Measurements from ENCODE around the gene CELF1.

The CELF1 gene

DNA sequence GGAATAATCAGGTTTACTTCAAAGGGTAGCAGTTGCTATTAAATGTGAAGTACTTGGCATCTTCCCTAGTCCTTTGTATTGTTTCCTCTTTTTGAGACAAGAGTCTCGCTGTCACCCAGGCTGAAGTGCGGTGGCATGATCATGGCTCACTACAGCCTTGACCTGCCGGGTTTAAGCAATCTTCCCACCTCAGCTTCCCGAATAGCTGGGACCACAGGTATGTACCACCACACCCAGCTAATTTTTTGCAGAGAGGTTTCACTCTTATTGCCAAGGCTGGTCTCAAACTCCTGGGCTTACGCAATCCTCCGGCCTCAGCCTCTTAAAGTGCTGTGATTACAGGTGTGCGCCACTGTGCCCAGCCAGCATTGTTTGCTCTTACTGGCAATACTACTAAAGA is 67.8 kb downstream of the CELF1 start:
- no peak for DNase-seq

DNA sequence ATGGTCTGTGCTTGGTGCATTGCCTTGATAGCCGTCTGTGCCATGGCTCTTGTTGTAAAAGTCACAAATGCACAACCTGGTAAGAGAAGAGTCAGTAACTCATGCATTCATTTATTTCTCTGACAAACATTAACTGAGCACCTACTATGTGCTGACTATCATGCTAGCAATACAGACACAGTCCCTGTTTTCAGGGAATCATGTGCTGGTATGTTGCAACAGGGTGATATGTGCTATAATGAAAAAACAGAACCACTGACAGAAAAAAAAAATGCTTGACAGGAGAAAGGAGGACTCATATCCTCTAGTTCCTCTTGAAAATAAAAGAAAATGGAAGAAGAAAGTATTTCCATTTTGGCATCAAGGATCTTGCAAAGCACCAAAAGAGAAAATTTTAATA is 69.5 kb downstream of the CELF1 start:
- DNase-seq: no peak

DNA sequence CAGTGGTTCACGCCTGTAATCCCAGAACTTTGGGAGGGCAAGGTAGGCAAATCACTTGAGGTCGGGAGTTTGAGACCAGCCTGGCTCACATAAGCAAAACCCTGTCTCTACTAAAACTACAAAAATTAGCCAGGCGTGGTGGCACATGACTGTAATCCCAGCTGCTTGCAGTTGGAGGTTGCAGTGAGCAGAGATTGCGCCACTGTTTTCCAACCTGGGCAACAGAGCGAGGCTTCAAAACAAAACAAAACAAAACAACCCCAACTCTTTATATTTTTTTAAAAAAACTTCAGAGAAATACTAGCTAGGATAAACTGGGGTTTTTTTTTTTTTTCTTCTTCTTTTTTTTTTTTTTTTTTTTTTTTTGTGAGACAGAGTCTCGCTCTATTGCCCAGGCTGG is 72.2 kb downstream of the CELF1 start:
- no peak for DNase-seq

DNA sequence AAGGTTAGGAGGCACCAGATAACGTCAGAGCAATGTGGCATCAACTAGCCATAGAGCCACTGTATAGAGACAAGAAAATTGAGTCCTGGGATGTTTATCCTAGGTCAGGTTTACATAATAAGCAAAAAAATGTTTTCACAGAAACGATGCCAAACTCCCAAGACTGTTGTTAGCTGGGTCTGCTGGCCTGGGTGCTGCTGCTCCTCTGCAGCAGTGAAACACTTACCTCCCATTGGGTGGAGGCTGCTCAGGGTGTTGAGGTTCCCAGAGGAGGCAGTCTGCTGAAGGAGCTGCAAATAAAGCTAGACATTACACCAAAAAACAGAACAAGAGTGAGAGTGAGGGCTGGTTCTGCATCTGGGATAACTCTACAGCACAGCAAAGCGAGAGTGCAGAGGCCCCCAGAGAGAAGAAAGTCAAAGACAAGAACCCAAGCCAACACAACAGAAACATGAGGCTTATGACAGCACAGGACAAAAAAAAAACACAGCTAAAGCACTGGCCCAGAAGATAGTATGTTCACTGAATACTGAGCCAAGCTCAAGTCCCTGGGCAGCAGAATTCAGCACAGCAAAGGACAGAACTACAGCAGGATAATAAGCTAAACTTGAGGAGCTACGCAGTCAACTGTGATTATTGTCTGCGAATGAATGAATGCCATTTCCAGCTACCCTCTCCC is 74.1 kb downstream of the CELF1 start:
- no peak for DNase-seq

DNA sequence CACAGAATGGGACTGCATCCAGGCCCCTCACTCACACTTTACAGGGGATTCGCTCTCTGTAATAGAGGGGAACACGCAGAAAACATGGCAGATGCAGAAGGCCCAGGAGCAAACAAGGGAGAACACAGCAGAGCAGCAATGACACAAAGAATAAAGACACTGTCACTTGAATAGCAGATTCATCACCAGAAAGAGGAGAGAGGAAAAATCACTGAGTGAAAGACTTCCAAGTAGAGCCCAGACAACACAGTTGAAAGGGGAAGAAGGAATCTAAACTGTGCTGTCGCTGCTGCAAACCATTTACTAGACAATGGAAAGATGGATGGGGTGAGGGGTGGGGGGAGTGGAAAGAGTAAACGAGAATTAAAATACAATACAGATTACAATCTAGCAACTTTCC is 75.2 kb downstream of the CELF1 start:
- DNase-seq: no peak

DNA sequence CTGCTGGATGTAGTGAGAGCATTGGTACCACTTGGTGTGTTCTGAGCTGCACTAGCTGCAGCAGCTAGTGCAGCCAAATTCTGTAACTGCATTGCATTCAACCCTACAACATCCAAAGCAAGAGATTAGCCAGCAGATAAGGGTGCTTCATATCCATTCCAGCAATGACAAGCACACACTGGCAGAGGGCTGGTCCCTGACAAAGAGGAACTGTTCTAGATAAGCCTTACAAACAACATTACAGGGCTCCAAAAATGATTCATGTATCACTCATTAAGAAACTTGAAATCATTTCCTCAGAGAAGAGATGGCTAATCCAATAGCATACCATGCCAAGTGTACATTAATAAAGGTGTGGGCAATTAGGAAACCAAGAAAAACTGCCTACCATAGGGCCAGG is 75.6 kb downstream of the CELF1 start:
- no peak for DNase-seq

DNA sequence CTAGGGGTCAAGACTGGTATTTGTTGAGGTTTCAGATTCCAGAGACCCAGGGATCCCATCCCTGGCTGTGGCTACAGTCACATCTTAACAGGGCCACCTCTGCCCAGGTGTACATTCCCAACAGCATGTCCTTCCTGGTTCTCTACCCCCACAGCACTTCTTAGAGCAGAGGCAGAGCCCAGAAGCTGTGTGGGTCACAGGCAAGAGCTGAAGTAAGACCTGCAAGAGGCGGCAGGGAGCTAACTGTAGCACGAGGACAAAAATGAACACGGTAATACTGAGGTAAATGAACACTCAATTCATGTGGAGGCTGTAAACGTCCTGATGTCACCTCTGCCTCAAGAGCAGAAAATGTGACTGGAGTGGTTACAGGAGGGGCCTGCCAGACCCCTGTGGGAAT is 82.3 kb downstream of the CELF1 start:
- no peak for DNase-seq

DNA sequence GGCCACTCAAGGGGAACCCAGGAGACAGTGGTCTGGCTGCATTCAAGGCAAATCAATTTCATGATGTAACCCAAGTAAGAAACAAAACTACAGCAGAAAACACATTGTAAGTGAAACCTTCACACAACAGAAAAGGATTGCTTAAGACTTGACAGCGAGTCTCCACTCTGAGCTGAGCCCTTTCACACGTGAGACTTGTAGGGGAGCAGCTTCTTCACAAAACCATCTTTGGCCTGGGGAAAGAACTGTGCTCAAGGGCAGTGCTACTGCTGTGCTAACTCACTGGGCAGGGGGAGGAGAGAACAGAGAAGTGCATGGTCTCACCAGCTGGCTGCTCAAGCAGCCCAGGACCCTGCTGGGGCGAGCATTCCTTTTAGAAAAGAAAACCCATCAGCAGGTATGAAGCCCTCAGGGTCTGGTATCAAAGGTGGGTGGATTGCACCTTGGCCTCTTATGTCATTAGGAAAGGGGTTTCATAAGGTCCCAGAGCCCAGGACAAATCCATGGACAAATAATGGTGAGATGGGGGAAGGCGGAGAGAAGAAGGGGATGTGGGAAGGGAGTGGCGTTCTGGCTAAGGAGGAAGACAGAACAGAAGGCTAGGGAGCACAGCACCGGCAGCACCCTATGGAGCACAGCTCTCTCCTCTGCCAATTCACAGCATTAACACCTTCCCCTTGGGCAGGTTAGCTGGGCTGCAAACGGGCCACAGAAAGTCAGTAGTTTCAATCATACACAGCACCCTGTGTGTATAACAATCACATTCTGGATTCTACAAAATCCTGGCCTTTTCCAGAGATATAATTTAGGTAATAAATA is 83.4 kb downstream of the CELF1 start:
- DNase-seq: peak in 1 of 14 donors; percentile 87

DNA sequence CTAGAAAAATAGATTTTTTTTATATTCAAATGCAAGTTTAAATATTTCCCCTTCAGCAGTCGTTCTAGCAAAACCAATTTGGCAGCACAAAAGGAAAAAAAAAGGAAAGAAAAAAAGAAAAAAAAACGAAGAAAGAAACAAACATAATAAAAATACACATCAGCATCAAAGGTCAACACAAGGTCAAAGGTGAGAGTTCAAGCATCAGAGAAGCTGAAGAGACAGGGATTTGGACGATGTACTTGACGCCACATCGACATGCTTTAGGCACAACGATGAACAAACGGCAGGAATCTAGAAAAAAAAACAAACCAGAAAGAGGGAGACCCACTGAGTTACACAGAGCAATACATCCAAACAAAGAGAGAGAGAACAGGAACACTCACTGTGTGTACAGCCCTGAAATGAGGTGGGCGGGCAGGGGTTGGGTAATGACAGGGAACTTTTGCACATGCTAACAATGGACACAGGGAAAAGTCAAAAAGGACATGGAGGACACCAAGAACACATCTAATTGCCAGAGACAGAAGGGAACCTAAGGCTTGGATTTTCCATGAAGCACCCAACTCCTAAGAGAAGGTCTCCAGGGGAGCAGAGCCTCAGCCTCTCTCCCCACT is 84.2 kb downstream of the CELF1 start:
- DNase-seq: no peak

DNA sequence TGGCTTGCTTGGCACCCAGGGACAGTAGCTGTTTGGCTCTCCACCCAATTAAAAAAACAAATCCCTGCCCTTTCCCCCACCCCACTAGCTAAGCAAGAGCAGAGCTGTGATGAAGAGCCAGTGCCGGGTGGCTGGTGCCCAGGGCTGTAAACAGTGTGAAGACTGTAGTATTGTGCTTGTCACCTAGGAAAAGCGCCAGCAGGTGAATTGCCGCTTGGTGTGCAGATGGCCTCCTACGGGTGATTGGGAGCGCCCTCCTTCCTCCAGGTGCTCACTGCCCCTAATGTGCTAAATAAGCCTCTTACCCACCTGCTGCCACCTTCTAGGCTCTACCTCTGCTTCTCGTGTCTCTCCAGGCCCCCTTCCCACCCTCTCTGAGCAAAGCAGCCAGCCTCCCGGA is 85.6 kb downstream of the CELF1 start:
- DNase-seq: peak in 3 of 14 donors; percentile 37 to 80 (median 38)

DNA sequence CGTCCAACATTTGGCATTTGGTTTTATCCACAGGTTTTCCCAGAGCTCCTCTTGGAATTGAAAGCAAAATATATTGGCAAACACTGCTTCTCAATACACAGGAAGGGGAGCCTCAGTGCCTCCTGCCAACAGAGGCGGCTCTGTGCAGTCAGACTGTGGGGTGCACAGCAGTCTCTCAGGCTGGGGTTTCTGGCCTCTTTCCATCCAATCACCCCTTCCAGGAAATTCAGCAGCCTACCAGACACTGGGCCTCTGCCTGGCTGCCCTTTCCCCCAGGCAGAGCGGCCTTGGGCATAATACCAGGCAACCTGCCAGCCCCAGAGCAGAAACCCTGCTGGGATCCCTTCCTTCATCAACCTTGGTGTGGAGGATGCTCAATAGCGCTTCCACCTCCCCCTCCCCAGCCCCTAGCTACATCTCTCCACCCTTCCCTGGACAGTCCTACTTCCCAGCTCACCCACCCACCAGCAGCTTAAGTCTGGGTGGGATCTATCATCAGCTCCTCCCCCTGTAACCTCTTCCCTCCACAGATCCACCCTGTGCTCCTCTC is 86.2 kb downstream of the CELF1 start:
- peak in 12 of 14 donors; percentile 5 to 77 (median 48) for DNase-seq

DNA sequence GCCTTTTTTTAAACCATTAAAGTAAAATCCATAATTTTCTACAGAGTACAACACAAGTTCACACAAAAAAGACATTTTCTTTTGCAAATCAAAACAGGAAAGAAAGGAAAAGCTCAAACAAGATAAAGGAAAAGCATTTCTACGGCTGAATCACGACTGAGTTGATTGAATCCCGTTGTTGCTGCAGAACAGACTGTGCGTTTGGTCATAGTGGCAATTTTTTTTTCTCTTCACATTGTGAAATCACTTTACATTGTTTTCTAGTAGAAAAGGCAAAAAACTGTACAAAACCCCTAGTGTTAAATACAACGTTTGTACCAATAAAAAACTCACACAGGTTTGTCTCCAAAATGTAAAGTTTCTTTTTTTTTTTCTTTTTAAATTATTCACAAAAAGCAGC is 86.7 kb downstream of the CELF1 start:
- no peak for DNase-seq

DNA sequence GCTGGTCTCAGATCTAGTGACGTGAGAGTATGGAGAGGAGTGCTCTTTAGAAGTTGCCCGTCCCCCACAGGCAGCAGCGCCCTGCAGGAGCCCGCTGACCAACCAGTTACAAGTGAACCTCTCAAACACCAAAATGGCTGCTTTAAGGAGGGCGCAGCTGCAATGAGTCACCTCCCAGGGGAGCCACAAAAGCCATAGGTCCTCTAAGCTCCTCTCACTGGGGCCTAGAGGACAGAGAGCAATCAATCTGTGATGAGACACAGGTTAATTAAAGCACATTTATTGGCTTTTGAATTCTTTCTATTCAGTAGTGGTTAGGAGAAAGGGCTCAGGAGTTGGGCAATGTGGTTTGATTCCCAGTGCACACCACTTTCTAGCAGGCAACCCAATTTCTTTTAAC is 88.4 kb downstream of the CELF1 start:
- no peak for DNase-seq

DNA sequence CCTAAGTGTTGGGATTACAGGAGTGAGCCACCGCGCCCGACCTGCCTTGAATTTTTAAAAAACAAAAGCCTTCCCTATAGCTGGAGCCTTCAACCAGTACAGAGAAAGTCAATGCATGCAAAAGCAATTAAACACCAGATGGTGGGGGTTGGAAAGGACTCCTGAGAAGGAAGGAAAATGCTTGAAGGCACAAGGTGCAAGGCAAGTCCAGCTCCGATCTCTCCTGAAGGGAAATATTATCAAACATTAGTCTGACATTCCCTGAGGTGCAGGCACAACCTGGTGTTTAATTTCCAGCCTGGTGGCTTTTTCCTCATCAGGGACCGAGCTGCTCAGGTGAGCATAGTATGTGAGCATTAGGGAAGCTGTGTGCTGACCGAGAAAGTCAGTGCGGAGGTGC is 91.1 kb downstream of the CELF1 start:
- DNase-seq: peak in 1 of 14 donors; percentile 56

DNA sequence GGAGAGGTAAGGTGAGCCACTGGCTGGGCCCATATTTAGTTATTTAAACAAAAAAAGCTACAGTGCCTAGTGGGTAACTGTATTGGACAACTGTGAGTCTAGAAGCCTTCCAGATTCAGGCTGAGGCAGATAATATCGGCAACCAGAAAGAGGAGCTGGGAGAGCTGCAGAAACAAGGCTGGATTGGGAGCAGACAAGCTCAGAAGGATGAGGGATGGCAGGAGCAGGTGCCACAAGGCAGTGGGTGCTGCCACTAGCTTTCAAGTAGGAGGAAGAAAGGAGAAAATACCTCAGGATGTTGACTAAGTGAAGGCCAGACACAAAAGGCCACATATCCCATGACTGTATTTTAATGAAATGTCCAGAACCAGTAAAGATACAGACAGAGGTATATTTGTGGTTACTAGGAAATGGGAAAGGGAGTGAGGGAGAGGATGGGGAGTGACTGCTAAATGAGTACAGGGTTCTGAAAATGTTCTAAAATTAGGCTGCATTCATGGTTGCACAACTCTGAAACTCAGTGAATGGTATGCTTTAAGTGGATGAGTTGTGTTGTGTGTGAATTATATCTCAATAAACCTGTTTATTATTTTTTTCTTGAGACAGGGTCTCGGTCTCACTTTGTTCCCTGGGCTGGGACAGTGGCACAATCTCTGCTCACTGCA is 92.2 kb downstream of the CELF1 start:
- DNase-seq: no peak

DNA sequence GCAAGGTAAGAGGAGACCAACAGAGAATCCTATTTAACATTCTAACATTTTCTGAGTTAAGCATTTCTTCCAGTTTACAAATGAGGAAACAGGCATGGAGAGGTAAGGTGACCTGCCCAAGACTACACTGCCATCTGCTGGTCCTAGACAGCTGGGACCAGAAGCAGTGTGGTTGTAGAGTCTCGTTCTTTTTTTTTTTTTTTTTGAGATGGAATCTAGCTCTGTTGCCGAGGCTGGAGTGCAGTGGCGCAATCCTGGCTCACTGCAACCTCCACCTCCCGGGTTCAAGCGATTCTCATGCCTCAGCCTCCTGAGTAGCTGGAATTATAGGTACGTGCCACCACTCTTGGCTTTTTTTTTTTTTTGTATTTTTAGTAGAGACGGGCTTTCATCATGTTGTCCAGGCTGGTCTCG is 98.7 kb downstream of the CELF1 start:
- DNase-seq: peak in 8 of 14 donors; percentile 9 to 77 (median 15)

DNA sequence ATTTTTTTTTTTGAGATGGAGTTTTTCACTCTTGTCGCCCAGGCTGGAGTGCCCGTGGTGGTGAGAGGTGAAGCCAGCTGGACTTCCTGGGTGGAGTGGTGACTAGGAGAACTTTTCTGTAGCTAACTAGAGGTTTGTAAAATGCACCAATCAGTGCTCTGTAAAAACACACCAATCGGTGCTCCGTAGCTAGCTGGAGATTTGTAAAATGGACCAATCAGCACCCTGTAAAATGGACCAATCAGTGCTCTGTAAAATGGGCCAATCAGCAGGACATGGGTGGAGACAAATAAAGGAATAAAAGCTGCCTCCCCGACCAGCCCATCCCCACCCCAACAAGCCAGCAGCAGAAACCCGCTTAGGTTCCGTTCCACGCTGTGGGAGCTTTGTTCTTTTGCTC is 99.6 kb downstream of the CELF1 start:
- no peak for DNase-seq

DNA sequence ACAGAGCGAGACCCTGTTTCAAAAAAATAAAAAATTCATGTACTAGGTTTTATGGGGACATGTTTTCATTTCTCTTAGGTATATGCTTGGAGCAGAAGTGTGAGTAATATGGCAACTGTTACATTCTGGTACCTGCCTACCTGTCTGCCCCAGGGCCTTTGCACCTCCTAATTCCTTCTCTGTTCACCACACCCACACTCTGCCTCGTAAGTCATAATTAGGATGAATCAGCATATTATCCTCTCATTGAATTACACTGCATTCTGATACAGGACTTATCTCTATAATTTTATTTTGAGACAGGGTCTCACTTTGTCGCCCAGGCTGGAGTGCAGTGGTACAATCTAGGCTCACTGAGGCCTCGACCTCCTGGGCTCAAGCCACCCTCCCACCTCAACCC is 100.9 kb downstream of the CELF1 start:
- no peak for DNase-seq

DNA sequence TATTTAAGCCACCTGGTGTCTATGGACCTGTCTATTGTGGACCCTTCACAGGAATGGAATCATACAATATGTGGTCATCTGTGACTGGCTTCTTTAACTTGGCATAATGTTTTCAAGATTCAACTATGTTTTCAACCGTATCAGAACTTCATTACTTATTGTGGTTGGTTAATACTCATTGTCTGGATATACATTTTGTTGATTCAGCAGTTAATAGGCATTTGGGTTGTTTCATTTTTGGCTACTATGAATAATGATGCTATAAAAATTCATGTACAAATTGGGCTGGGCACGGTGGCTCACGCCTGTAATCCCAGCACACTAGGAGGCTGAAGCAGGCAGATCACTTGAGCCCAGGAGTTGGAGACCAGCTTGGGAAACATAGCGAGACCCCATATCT is 101.5 kb downstream of the CELF1 start:
- DNase-seq: no peak

DNA sequence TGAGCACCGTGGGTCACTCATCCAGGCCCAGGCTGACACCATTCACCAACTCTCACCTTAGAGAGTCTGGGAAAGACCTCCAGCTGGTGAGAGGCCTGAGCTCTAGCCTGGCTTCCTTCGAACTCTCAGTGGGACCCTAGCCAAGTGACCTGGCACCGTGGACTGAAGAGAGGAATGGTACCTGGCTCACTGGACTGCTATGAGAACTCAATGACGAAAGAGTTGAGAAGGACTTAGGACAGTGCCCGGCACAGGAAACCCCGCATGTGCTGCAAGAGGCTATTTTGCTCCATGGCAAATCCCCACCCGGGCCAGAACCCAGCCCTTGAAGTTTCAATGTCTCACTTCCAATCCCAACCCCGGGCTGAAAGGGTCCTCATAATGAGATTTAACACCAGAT is 103.4 kb downstream of the CELF1 start:
- DNase-seq: no peak

DNA sequence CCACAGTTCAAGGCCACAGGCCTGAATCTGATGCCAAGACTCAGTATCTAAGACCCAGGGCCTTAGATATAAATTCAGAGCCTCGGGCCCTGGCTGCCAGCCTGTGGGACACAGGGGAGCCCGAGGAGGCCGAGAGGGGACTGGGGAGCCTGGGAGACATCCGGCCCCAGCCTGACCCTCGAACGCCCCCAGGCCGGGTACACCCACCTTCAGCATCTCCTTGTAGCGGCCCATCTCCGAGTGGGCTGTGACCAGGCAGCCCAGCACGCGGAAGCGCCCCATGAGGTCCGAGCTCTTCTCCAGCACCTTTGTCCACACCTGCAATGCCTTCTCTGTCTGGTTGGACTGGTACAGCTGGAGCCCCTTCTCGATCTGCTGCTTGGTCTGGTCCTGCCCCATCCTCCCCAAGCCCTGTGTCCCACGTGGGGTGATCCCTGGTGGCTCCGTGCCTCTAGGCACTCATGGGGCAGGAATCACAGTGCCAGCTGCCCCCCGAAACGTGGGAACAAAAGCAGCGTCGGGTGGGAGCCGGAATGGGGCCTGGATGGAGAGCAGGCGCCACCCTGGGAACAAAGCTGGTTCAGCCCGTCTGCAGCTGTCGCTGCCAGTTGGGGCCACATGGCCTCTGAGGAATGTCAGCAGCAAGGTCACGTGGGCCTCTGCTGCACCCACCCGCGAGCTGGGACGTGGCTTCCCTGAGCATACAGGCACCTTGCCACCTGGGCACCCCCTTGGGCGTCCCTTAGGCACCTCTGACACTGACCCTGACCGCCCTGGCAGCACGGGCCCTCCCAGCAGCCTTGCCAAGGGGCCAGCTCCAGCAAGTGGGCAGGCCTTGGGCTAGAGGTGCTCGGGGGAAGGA is 104.1 kb downstream of the CELF1 start, which contains the start of gene RAPSN:
TSS of gene RAPSN (minus strand) at position 571 of the 862 bp plus-strand sequence. CDS start at position 399, 172 bp downstream.
- no peak for DNase-seq

DNA sequence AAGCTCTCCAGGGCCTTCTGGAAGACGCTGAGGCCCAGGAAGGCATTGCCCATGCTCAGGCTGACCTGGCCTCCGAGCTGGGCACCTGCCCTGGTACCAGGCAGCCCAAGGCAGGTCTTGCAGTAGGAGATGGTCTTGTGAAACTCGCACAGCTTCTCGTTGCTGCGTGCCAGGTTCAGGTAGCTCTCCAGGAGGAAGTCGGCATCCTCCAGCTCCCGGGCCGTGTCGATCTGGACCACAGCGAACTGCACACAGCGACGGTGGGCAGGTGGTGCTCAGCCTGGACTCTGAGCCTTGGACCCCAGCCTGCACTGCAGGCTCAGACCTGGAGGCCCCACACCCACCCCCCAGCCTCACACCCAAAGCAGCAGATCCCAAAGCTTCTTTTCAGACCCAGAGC is 105.0 kb downstream of the CELF1 start:
- DNase-seq: no peak
